K562 (cell line): Measurements from ENCODE around the gene SETDB1. TPM values are rescaled to one million over a fixed set of nuclear protein-coding genes. Genes with fewer than 3 reads are reported as not detected.

Experiments used
- ATAC-seq: fragments of 200-7000 bp; cut with Tn5 transposase; 3 replicates; pipeline ENCODE4 v1.9.1; 2020; ENCODE audit warnings: moderate library complexity
- BruUV-seq: library from RNA; stranded (reverse); fragments of 400-500 nt; replicated peaks from 2 replicates; lab custom pipeline; 2021; lab: Mats Ljungman, UMichigan
- CTCF ChIA-PET: fragments of 300-600 bp; formaldehyde crosslinking; extraction: SDS; loops from one replicate; lab custom pipeline; 2021; ENCODE audit warnings: low intra/inter-chr PET ratio; lab: Yijun Ruan, JAX
- POLR2A ChIA-PET: fragments of 300-600, 350-650 bp; sonication (Branson Sonifier 250); formaldehyde crosslinking; extraction: SDS; loops from one replicate; lab custom pipeline; 2021; ENCODE audit warnings: antibody characterized with exemption, inconsistent platforms; lab: Yijun Ruan, JAX
- DNase-seq, 4 experiments: peaks; one replicate each; pipeline versions ENCODE4 v3.0.0 to v3.0.0-alpha.2; 2011 to 2018; ENCODE audit warnings: low spot score in 3 of 4, mixed read lengths in 3 of 4; ENCODE audit errors: extremely low read depth in 1 of 4
- FAIRE-seq: peaks from 2 replicates; lab custom pipeline; 2011; peaks lifted over from hg19 to GRCh38; lab: Jason Lieb, UNC
- H2AFZ ChIP-seq: 2 replicates; pipeline ENCODE4 v1.6.0; 2011; ENCODE audit warnings: low read depth, low read length, control low read depth, inconsistent platforms
- H3K27ac ChIP-seq: fragments of 200-600 bp; 3 replicates; pipeline ENCODE4 v1.8.0; 2011; ENCODE audit warnings: low read depth, mild to moderate bottlenecking, control low read depth, inconsistent platforms, low read length, moderate library complexity, mixed read lengths; ENCODE audit errors: extremely low read depth
- H3K27me3 ChIP-seq, 2 experiments: fragments of 300-600 bp in 1 of 2; 2 replicates in 1 of 2; 3 replicates in 1 of 2; pipeline versions ENCODE4 v1.6.0 to v1.8.0; 2011; ENCODE audit warnings: inconsistent platforms in 2 of 2, low read length in 2 of 2, mild to moderate bottlenecking in 1 of 2, mixed read lengths in 1 of 2, moderate library complexity in 1 of 2; ENCODE audit not compliant: control insufficient read depth in 2 of 2, insufficient read depth in 2 of 2
- H3K36me3 ChIP-seq: fragments of 300-600 bp; 3 replicates; pipeline ENCODE4 v1.8.0; 2011; ENCODE audit warnings: mild to moderate bottlenecking, low read length, inconsistent platforms; ENCODE audit not compliant: control insufficient read depth, insufficient read depth
- H3K4me1 ChIP-seq, 2 experiments: fragments of 200-600 bp in 1 of 2; replicated peaks in 1 of 2; 2 replicates in 1 of 2; 3 replicates in 1 of 2; pipeline versions ENCODE4 v1.5.1 to v1.8.0; 2011; ENCODE audit warnings: inconsistent platforms in 2 of 2, low read length in 2 of 2, mild to moderate bottlenecking in 1 of 2, mixed read lengths in 1 of 2, moderate library complexity in 1 of 2; ENCODE audit not compliant: control insufficient read depth in 2 of 2, insufficient read depth in 2 of 2
- H3K4me2 ChIP-seq: 2 replicates; pipeline ENCODE4 v1.6.1; 2011; ENCODE audit warnings: low read length, control low read depth, inconsistent platforms, mixed read lengths; ENCODE audit not compliant: insufficient read depth
- H3K4me3 ChIP-seq: fragments of 200-600 bp; sonication (generic), shearing (Covaris generic); 2 replicates; pipeline ENCODE4 v1.5.1; 2016; ENCODE audit warnings: control low read depth, inconsistent platforms
- H3K79me2 ChIP-seq: fragments of 200-600 bp; 3 replicates; pipeline ENCODE4 v1.8.0; 2011; ENCODE audit warnings: low read length, inconsistent platforms; ENCODE audit not compliant: control insufficient read depth, insufficient read depth
- H3K9ac ChIP-seq, 2 experiments: 2 replicates each; pipeline versions ENCODE4 v1.6.0 to v1.6.1; 2011; ENCODE audit warnings: low read depth in 2 of 2, low read length in 2 of 2, control low read depth in 1 of 2, inconsistent platforms in 1 of 2, mild to moderate bottlenecking in 1 of 2, mixed read lengths in 1 of 2; ENCODE audit not compliant: insufficient read depth in 1 of 2
- H3K9me1 ChIP-seq: one replicate; pipeline ENCODE4 v1.6.0; 2011; ENCODE audit warnings: inconsistent platforms, mild to moderate bottlenecking, low read length, moderate library complexity; ENCODE audit not compliant: control insufficient read depth, insufficient read depth
- H3K9me3 ChIP-seq: replicated peaks from 2 replicates; pipeline ENCODE4 v1.5.1; 2011; ENCODE audit warnings: low read depth, low read length, inconsistent platforms; ENCODE audit not compliant: control insufficient read depth, insufficient read depth
- H4K20me1 ChIP-seq: replicated peaks from 2 replicates; pipeline ENCODE4 v1.6.1; 2011; ENCODE audit warnings: low read length, inconsistent platforms, mixed read lengths; ENCODE audit not compliant: control insufficient read depth, insufficient read depth
- CBX3 ChIP-seq, 2 experiments: IDR thresholded peaks; 1 replicate in 1 of 2; 2 replicates in 1 of 2; pipeline ENCODE4 v1.6.1; 2012; ENCODE audit warnings: inconsistent platforms in 2 of 2, low read length in 2 of 2, borderline replicate concordance in 1 of 2, control low read depth in 1 of 2
- HNRNPLL ChIP-seq: fragments of 200-400 bp; formaldehyde crosslinking; IDR thresholded peaks from 2 replicates; pipeline ENCODE4 v1.6.1; 2017; ENCODE audit warnings: low read length, low read depth, mild to moderate bottlenecking; ENCODE audit not compliant: poor library complexity, severe bottlenecking
- JUND ChIP-seq, 2 experiments: IDR thresholded peaks; 2 replicates in 1 of 2; 3 replicates in 1 of 2; pipeline ENCODE4 v1.6.1; 2011; ENCODE audit warnings: borderline replicate concordance in 2 of 2, low read depth in 2 of 2, low read length in 2 of 2, improper control_type of control experiment in 1 of 2, missing biosample characterization in 1 of 2, missing genetic modification characterization in 1 of 2, missing genetic modification reagents in 1 of 2
- KAT8 ChIP-seq: fragments of 450-650 bp; IDR thresholded peaks from 2 replicates; pipeline ENCODE4 v1.6.1; 2016; ENCODE audit warnings: low read depth, mild to moderate bottlenecking
- NCOA4 ChIP-seq: fragments of 450-650 bp; IDR thresholded peaks from 2 replicates; pipeline ENCODE4 v1.6.1; 2018; ENCODE audit warnings: mild to moderate bottlenecking; ENCODE audit not compliant: partially characterized antibody
- ZNF165 ChIP-seq: fragments of 250-450 bp; sonication (Bioruptor Pico); IDR thresholded peaks from 2 replicates; pipeline ENCODE4 v1.4.0; 2020; ENCODE audit warnings: borderline replicate concordance
- ZNF584 ChIP-seq: fragments of 200-800 bp; sonication (Bioruptor generic); IDR thresholded peaks from 2 replicates; pipeline ENCODE4 v1.6.1; 2016; ENCODE audit warnings: low read depth, mild to moderate bottlenecking, missing genetic modification characterization, missing compliant biosample characterization
- WGBS: fragments of 100-300 bp; shearing (Covaris generic); methylation state at CpG from one replicate; pipeline ENCODE4 v1.1.6; 2016; ENCODE audit warnings: low coverage, mixed read lengths; ENCODE audit not compliant: insufficient coverage; ENCODE audit errors: missing lambda C conversion rate; 5-methylcytosine and 5-hydroxymethylcytosine counted together
- in situ Hi-C: fragments of 300-500 bp; cut with MboI; formaldehyde crosslinking; loops from 4 replicates; pipeline ENCODE4 v1.15.0; 2018; ENCODE audit warnings: inconsistent platforms, mixed read lengths
- intact Hi-C: fragments of 100-400 bp; cut with micrococcal nuclease; formaldehyde crosslinking; loops from 2 replicates; pipeline ENCODE4 v1.14.2; 2022
- polyA plus RNA-seq, 8 experiments: library from polyadenylated mRNA; depleted of rRNA in 4 of 8; stranded (reverse) in 5 of 8; unstranded in 3 of 8; fragments of >200 nt; fragmentation: Nextera tagmentation in 2 of 8; fragmentation: Illumina TruSeq in 1 of 8; extraction: Ambion mirVana in 2 of 8; extraction: Trizol in 1 of 8; gene quantifications; 2 replicates each; pipeline versions ENCODE4 v1.2.1 to v1.2.3, GENCODE V29; 2011 to 2014; ENCODE audit warnings: inconsistent platforms in 1 of 8, missing spikeins in 1 of 8
- total RNA-seq, 7 experiments: library from RNA; depleted of rRNA in 6 of 7; stranded (reverse); fragments of >200 nt in 6 of 7; fragmentation: Illumina TruSeq in 2 of 7; extraction: Trizol in 2 of 7; gene quantifications; 2 replicates each; pipeline versions ENCODE4 v1.2.1 to v1.2.3, GENCODE V29; 2011 to 2021; ENCODE audit warnings: low replicate concordance in 1 of 7
- TF ChIP-seq, protein P1 (sequence below): fragments of 450-650 bp; IDR thresholded peaks from 2 replicates; pipeline ENCODE4 v1.6.1; 2017; ENCODE audit warnings: mild to moderate bottlenecking, moderate library complexity
- TF ChIP-seq, protein P2 (sequence below): fragments of 450-650 bp; formaldehyde crosslinking; IDR thresholded peaks from 2 replicates; pipeline ENCODE4 v1.4.0; 2022; ENCODE audit warnings: mild to moderate bottlenecking, moderate library complexity

The SETDB1 gene
- total and polyA plus RNA-seq, 9 of the 15 experiments (the other 6 are each of a cell fraction or from before 2014, with no cell fraction given), result 21.5 to 64.4 (median 42.0) TPM

DNA sequence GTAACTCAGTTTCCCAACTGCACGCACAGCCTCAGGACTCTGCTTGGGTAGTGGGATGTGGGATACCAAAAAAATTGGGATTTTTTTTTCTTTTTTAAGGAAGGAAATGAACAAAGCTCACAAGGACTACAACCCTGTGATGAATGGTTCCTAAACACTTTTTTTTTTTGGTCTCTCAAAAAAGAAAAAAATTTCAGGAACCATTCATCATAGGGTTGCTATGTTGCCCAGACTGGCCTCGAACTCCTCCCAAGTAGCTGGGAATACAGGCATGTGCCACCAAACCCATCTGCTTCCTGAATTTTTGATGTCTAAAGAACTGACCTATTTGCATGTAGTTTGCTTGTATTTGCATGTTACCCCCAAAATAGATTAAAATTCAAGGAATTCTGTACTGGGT lies 73.8 kb downstream of the SETDB1 start:
- FAIRE-seq, result no peak
- no peak for DNase-seq
- no peaks in the 10 kb centered on the region for H3K27me3 ChIP-seq
- H4K20me1 ChIP-seq, result no peaks in the 10 kb centered on the region
- 95% methylated on average over 1 of the region's 2 CpGs for WGBS
- peaks cover 46 to 49% of the 10 kb centered on the region in 2 experiments for H3K4me1 ChIP-seq
- intact Hi-C loops, result loop anchor here (5.0 to 10.0 kb wide), 3 partner anchors 165 to 743 kb away; partner anchors contain the start of gene CA14
- peak overlapping the region; percentile 67; the same call in 1 of the 2 replicates for H3K4me2 ChIP-seq
- H3K9ac ChIP-seq, result peak overlapping the region; percentile 67 to 81; a peak in 2 of 4 replicates
- BruUV-seq, result no TSS peak
- CTCF ChIA-PET, result no interaction called here
- in situ Hi-C loops, result loop anchor here (5.0 to 10.0 kb wide), 2 partner anchors 435 to 743 kb away; partner anchors contain the start of gene CA14
- ATAC-seq, result no peak
- no peak overlapping the region for H3K4me3 ChIP-seq
- peak; percentile 11; the same call in 1 of the 2 replicates for TF ChIP-seq ZNF584 (CRISPR knock-in tag)
- TF ChIP-seq CBX3 (IDR thresholded peaks at IDR 0.05; ENCODE audit: borderline replicate concordance in 1 of 2, low read length in 2 of 2), result no peak
- 0 out of 2 replicates have a peak, but pooled peaks have one; percentile 24 for TF ChIP-seq ZNF165 (CRISPR knock-in tag)
- TF ChIP-seq, all 486 proteins: peak for 2
- Histone ChIP-seq H2AFZ (peak overlapping the region; percentile 88), H3K36me3 (peaks cover 11% of the 10 kb centered on the region; the same call in 2 of the 3 replicates), H3K9me3 (no peaks in the 10 kb centered on the region), H3K27ac (peak overlapping the region; percentile 80), H3K9me1 (no peaks in the 10 kb centered on the region), H3K79me2 (peaks cover 1% of the 10 kb centered on the region; the same call in 1 of the 3 replicates)
- POLR2A ChIA-PET, result interaction anchor here (0.7 to 1.8 kb wide), 6 partner anchors 10 to 764 kb away, joined by 3 to 7 read pairs (median 3); partner anchors contain the start of gene ANP32E

DNA sequence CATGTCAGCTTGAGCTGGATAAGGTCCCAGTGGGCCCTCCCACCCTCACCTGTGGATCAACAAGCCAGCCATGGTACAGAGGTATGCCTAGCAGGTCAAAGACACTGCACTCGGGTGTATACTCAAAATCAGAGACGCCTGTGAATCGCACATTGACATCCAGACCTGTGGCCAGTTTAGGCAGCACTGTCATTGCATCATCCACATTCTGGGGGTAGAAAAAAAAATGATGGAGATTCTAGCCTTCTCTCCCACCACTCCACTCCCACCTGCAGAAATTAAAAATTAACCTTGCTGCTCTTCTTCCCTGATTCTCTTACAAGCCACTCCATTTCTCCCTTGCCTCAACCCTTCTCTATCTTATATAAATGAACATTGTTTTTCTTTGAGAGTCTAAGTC lies 74.2 kb downstream of the SETDB1 start:
- peak; percentile 22 for ATAC-seq
- ChIA-PET CTCF (no interaction called here), POLR2A (interaction anchor here (0.8 to 1.5 kb wide), 2 partner anchors 15 to 19 kb away, joined by 3 to 5 read pairs; partner anchors contain the start of gene ANXA9)
- BruUV-seq, result no TSS peak
- DNase-seq, result no peak
- in situ Hi-C loops (no loop called here), intact Hi-C loops (no loop called here)
- H3K27me3 ChIP-seq, result no peaks in the 10 kb centered on the region
- H3K36me3 ChIP-seq, result peaks cover 10% of the 10 kb centered on the region; the same call in 2 of the 3 replicates
- 0 out of 2 replicates have a peak overlapping the region, but pooled peaks have one; percentile 11 for H2AFZ ChIP-seq
- H3K4me1 ChIP-seq, result peaks cover 46 to 49% of the 10 kb centered on the region in 2 experiments
- H3K4me2 ChIP-seq, result no peak overlapping the region
- peaks cover 3% of the 10 kb centered on the region; the same call in 1 of the 3 replicates for H3K79me2 ChIP-seq
- FAIRE-seq, result no peak
- no peak overlapping the region for H3K4me3 ChIP-seq
- no peaks in the 10 kb centered on the region for H4K20me1 ChIP-seq
- H3K27ac ChIP-seq, result peak overlapping the region; percentile 7; the same call in 1 of the 3 replicates
- H3K9me3 ChIP-seq, result no peaks in the 10 kb centered on the region
- 56% methylated on average over 3 of the region's 3 CpGs for WGBS
- H3K9me1 ChIP-seq, result no peaks in the 10 kb centered on the region
- peak overlapping the region in 1 of 2 experiments; percentile 67; a peak in 1 of 4 replicates for H3K9ac ChIP-seq
- TF ChIP-seq HNRNPLL (no peak), NCOA4 (no peak), JUND (IDR thresholded peaks at IDR 0.05; ENCODE audit: borderline replicate concordance, low read depth, low read length) (peak; percentile 55), JUND (tag; IDR thresholded peaks at IDR 0.05; ENCODE audit: borderline replicate concordance, low read depth, low read length) (no peak), KAT8 (no peak)
- TF ChIP-seq, protein P1, sequence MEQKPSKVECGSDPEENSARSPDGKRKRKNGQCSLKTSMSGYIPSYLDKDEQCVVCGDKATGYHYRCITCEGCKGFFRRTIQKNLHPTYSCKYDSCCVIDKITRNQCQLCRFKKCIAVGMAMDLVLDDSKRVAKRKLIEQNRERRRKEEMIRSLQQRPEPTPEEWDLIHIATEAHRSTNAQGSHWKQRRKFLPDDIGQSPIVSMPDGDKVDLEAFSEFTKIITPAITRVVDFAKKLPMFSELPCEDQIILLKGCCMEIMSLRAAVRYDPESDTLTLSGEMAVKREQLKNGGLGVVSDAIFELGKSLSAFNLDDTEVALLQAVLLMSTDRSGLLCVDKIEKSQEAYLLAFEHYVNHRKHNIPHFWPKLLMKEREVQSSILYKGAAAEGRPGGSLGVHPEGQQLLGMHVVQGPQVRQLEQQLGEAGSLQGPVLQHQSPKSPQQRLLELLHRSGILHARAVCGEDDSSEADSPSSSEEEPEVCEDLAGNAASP, result no peak
- TF ChIP-seq, protein P2, sequence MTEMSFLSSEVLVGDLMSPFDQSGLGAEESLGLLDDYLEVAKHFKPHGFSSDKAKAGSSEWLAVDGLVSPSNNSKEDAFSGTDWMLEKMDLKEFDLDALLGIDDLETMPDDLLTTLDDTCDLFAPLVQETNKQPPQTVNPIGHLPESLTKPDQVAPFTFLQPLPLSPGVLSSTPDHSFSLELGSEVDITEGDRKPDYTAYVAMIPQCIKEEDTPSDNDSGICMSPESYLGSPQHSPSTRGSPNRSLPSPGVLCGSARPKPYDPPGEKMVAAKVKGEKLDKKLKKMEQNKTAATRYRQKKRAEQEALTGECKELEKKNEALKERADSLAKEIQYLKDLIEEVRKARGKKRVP (CRISPR knock-in tag), result peak; percentile 37; the same call in 1 of the 2 replicates
